ENCODE measurements around the gene MCM5. TPM values are rescaled to one million over a fixed set of nuclear protein-coding genes. Genes with fewer than 3 reads are reported as not detected.

The MCM5 gene
- total RNA-seq, 1 donor from 2014 or later: 80.9 TPM

DNA sequence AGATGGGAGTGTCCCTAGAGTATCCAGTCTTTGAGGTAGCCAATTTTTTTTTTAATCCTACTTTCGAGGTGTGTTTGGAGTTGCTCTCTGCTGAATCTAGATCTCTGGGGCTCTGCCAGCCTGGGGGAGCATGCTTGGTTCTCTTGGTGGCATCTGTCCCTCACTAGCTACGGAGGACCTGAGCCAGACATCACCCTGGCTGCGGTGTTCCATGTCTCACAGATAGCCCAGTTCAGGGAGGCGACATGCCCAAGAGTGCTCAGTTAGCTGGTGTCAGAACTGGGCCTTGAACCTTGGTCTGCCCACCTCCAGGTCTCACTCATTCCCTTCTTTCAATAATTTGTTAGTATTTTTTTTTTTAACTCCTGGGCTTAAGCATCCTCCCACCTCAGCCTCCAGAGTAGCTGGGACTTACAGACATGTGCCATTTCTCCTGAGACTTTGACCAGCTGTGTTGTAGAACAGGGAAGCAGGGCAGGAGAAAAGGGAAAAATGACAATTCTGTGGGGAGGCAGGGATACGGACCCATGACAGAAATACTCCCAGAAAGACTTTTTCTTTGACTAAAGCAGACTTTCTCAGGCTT lies 18.4 kb upstream of the MCM5 start:
- Mint-ChIP-seq H3K36me3 (ENCODE audit: low read depth, unreplicated experiment) (no peaks in the 10 kb centered on the region), H3K27me3 (ENCODE audit: unreplicated experiment) (peaks cover 4% of the 10 kb centered on the region), H3K27ac (ENCODE audit: unreplicated experiment) (peak overlapping the region; percentile 48), H3K4me1 (ENCODE audit: unreplicated experiment) (peaks cover 44% of the 10 kb centered on the region), H3K9me3 (ENCODE audit: unreplicated experiment) (no peaks in the 10 kb centered on the region), H3K4me3 (ENCODE audit: unreplicated experiment) (peak overlapping the region; percentile 84)
- TF ChIP-seq, protein P1, sequence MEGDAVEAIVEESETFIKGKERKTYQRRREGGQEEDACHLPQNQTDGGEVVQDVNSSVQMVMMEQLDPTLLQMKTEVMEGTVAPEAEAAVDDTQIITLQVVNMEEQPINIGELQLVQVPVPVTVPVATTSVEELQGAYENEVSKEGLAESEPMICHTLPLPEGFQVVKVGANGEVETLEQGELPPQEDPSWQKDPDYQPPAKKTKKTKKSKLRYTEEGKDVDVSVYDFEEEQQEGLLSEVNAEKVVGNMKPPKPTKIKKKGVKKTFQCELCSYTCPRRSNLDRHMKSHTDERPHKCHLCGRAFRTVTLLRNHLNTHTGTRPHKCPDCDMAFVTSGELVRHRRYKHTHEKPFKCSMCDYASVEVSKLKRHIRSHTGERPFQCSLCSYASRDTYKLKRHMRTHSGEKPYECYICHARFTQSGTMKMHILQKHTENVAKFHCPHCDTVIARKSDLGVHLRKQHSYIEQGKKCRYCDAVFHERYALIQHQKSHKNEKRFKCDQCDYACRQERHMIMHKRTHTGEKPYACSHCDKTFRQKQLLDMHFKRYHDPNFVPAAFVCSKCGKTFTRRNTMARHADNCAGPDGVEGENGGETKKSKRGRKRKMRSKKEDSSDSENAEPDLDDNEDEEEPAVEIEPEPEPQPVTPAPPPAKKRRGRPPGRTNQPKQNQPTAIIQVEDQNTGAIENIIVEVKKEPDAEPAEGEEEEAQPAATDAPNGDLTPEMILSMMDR (IDR thresholded peaks at IDR 0.05; ENCODE audit: unreplicated experiment): no peak
- DNase-seq (ENCODE audit: low spot score): no peak

DNA sequence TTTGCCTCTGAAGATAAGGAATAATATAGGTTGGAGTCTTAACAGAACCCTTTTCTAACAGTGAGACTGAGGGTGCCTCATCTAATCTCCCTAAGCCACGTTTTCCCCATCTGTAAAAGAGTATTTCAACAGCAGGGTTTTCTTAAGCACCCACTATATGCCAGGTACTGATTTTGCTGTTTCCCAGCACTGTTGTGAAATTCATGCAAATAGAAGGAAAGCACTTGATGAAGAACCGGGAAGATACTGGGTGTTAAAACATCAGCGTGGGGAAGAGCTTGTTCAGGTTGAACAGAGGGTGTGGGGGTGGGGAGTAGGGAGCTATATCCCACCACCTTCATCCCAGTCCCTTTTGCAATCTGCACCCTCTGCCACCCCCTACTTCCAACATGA lies 16.3 kb upstream of the MCM5 start:
- DNase-seq (ENCODE audit: low spot score): no peak
- Mint-ChIP-seq H3K9me3 (ENCODE audit: unreplicated experiment) (no peaks in the 10 kb centered on the region), H3K4me3 (ENCODE audit: unreplicated experiment) (no peak overlapping the region), H3K4me1 (ENCODE audit: unreplicated experiment) (peaks cover 24% of the 10 kb centered on the region), H3K27me3 (ENCODE audit: unreplicated experiment) (peaks cover 2% of the 10 kb centered on the region), H3K27ac (ENCODE audit: unreplicated experiment) (no peak overlapping the region), H3K36me3 (ENCODE audit: low read depth, unreplicated experiment) (peaks cover under 1% of the 10 kb centered on the region)
- TF ChIP-seq, protein P1 (IDR thresholded peaks at IDR 0.05; ENCODE audit: unreplicated experiment): no peak

DNA sequence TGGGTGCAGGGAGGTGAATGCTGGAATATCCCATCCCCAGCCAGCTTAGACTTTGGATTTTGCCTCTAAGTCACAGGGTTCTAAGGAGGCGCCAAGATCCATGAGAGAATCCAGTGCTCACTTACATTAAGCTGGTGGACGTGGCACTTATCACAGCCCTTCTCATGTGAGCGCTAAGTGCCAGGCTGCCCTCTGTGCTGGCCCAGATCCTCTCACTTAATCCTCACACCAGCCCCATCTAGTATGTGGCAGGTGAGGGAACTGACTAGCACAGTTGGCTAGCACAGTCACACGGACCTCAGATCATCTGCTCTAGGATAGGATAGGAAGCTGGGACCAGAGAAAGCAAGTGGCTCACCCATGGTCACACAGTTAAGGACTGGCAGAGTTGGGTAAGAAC lies 15.4 kb upstream of the MCM5 start:
- no peak overlapping the region for H3K4me3 Mint-ChIP-seq (ENCODE audit: unreplicated experiment)
- H3K27me3 Mint-ChIP-seq (ENCODE audit: unreplicated experiment): peaks cover 2% of the 10 kb centered on the region
- H3K9me3 Mint-ChIP-seq (ENCODE audit: unreplicated experiment): no peaks in the 10 kb centered on the region
- DNase-seq (ENCODE audit: low spot score): no peak
- peaks cover 16% of the 10 kb centered on the region for H3K4me1 Mint-ChIP-seq (ENCODE audit: unreplicated experiment)
- peaks cover 5% of the 10 kb centered on the region for H3K36me3 Mint-ChIP-seq (ENCODE audit: low read depth, unreplicated experiment)
- no peak overlapping the region for H3K27ac Mint-ChIP-seq (ENCODE audit: unreplicated experiment)
- TF ChIP-seq, protein P1 (IDR thresholded peaks at IDR 0.05; ENCODE audit: unreplicated experiment): no peak

DNA sequence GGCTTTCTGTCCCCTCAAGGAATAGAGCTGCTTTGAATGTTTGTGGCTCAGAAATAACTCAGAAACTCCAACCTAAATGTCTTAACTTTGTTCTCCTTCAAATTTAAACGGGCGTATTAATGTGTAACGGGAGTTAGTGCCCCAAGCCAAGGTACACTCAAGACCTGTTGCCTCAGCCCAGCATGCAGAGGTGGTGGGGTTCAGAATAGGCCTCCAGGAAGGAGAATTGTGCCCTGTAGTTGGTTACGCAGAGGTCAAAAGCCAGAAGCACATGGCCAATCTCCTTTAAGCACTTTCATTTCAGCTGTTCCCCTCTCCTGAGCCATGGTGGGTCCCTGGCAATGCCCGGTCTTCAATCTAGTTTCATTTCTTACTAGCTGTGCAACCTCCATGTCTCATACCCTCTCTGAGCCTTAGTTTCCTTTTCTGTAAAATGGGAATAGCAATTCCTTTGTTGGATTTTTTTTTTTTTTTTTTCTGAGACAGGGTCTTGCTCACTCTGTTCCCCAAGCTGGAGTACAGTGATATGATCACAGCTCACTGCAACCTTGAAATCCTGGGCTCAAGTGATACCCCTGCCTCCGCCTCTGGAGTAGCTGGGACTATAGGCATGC lies 14.9 kb upstream of the MCM5 start:
- H3K4me1 Mint-ChIP-seq (ENCODE audit: unreplicated experiment): peaks cover 12% of the 10 kb centered on the region
- no peak overlapping the region for H3K4me3 Mint-ChIP-seq (ENCODE audit: unreplicated experiment)
- TF ChIP-seq, protein P1 (IDR thresholded peaks at IDR 0.05; ENCODE audit: unreplicated experiment): no peak
- H3K9me3 Mint-ChIP-seq (ENCODE audit: unreplicated experiment): no peaks in the 10 kb centered on the region
- H3K36me3 Mint-ChIP-seq (ENCODE audit: low read depth, unreplicated experiment): peaks cover 5% of the 10 kb centered on the region
- no peak for DNase-seq (ENCODE audit: low spot score)
- H3K27ac Mint-ChIP-seq (ENCODE audit: unreplicated experiment): no peak overlapping the region
- peaks cover 2% of the 10 kb centered on the region for H3K27me3 Mint-ChIP-seq (ENCODE audit: unreplicated experiment)

DNA sequence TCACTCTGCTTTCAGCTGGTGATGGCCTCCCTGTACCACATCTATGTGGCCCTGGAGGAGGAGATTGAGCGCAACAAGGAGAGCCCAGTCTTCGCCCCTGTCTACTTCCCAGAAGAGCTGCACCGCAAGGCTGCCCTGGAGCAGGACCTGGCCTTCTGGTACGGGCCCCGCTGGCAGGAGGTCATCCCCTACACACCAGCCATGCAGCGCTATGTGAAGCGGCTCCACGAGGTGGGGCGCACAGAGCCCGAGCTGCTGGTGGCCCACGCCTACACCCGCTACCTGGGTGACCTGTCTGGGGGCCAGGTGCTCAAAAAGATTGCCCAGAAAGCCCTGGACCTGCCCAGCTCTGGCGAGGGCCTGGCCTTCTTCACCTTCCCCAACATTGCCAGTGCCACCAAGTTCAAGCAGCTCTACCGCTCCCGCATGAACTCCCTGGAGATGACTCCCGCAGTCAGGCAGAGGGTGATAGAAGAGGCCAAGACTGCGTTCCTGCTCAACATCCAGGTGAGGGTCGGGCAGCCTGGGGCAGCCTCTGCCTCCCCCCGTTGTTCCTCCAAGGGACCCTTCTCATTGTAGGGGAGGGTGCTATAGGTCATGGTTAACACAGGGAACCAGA lies 13.2 kb upstream of the MCM5 start:
- Mint-ChIP-seq H3K9me3 (ENCODE audit: unreplicated experiment) (no peaks in the 10 kb centered on the region), H3K27me3 (ENCODE audit: unreplicated experiment) (no peaks in the 10 kb centered on the region), H3K4me3 (ENCODE audit: unreplicated experiment) (no peak overlapping the region), H3K27ac (ENCODE audit: unreplicated experiment) (no peak overlapping the region), H3K36me3 (ENCODE audit: low read depth, unreplicated experiment) (peaks cover 5% of the 10 kb centered on the region), H3K4me1 (ENCODE audit: unreplicated experiment) (peaks cover under 1% of the 10 kb centered on the region)
- TF ChIP-seq, protein P1 (IDR thresholded peaks at IDR 0.05; ENCODE audit: unreplicated experiment): no peak
- DNase-seq (ENCODE audit: low spot score): no peak
